Measurements from ENCODE around the gene CHRND. TPM values are rescaled to one million over a fixed set of nuclear protein-coding genes. Genes with fewer than 3 reads are reported as not detected.

The CHRND gene
- total and polyA plus RNA-seq, 12 donors: 0.07 to 0.39 (median 0.14) TPM; not detected in 7

- intact Hi-C loops (cut with DNase I): no loop called here
These were observed 12.7 kb downstream of the CHRND start for GRCh38 chr2:232538671-232539070.

GRCh38 chr2:232539298-232540231 lies 13.6 kb downstream of the CHRND start, which contains the start of gene CHRNG:
CHRNG (plus strand) TSS chr2:232539692; CDS start chr2:232539748, 56 bp downstream.
- no peaks in the 10 kb centered on the region for H3K36me3 ChIP-seq (replicated peaks in 1 of 2)
- peak in 2 of 7 donors; percentile 12 to 16 for DNase-seq
- no peak for TF ChIP-seq POLR2A (IDR thresholded peaks at IDR 0.05)
- TF ChIP-seq, protein P1, sequence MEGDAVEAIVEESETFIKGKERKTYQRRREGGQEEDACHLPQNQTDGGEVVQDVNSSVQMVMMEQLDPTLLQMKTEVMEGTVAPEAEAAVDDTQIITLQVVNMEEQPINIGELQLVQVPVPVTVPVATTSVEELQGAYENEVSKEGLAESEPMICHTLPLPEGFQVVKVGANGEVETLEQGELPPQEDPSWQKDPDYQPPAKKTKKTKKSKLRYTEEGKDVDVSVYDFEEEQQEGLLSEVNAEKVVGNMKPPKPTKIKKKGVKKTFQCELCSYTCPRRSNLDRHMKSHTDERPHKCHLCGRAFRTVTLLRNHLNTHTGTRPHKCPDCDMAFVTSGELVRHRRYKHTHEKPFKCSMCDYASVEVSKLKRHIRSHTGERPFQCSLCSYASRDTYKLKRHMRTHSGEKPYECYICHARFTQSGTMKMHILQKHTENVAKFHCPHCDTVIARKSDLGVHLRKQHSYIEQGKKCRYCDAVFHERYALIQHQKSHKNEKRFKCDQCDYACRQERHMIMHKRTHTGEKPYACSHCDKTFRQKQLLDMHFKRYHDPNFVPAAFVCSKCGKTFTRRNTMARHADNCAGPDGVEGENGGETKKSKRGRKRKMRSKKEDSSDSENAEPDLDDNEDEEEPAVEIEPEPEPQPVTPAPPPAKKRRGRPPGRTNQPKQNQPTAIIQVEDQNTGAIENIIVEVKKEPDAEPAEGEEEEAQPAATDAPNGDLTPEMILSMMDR (IDR thresholded peaks at IDR 0.05): no peak
- no peak within 1 kb of the TSS for H3K4me3 ChIP-seq
- H3K9me3 ChIP-seq (replicated peaks in 1 of 3): no peaks in the 10 kb centered on the region
- intact Hi-C loops (cut with DNase I): no loop called here
- 42 to 69% (median 48%) methylated on average over 6 to 23 of the region's 23 CpGs for WGBS, 4 donors
- H3K27me3 ChIP-seq: peaks cover 10% of the 10 kb centered on the region
- H3K4me1 ChIP-seq (replicated peaks in 1 of 2): no peaks in the 10 kb centered on the region
- H3K27ac ChIP-seq: no peak within 1 kb of the TSS

More at GRCh38 chr2:232538671-232539070, 12.7 kb downstream of the CHRND start:
- no peaks in the 10 kb centered on the region for H3K9me3 ChIP-seq (replicated peaks in 1 of 3)
- no peak overlapping the region for H3K27ac ChIP-seq
- TF ChIP-seq POLR2A (IDR thresholded peaks at IDR 0.05): no peak
- TF ChIP-seq, protein P1 (IDR thresholded peaks at IDR 0.05): no peak
- peaks cover 10% of the 10 kb centered on the region for H3K27me3 ChIP-seq
- no peak overlapping the region for H3K4me3 ChIP-seq
- WGBS, 4 donors: 28 to 50% (median 36%) methylated on average over 4 of the region's 4 CpGs
- H3K36me3 ChIP-seq (replicated peaks in 1 of 2): no peaks in the 10 kb centered on the region
- peak in 2 of 7 donors; percentile 15 to 25 for DNase-seq
- H3K4me1 ChIP-seq (replicated peaks in 1 of 2): no peaks in the 10 kb centered on the region

DNA sequence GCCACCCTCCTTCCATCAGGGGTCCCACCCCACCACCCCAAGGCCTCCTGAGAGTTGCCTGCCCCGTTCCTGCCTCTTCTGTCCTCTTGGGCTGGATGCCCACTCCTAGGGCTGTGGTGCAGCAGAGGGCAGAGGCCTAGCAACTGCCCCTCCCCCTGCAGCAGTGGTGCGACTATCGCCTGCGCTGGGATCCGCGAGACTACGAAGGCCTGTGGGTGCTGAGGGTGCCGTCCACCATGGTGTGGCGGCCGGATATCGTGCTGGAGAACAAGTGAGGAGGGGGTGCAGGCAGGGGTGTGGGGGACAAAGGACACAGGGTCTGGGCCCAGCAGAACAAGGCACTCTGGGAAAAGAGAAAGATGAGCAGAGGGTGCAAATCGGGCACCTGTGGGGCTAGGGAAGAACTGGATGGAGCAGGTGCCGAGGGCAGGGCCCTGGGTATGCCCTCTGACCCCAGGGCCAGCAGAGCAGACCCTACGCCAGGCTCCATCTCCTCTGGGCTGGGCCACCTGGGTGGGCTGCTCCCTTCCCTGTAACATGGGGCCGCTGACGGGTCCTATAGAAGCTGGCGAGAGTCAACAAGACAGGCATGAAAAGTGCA lies 14.6 kb downstream of the CHRND start:
- Histone ChIP-seq H3K27ac (no peak overlapping the region), H3K36me3 (replicated peaks in 1 of 2) (no peaks in the 10 kb centered on the region), H3K4me1 (replicated peaks in 1 of 2) (no peaks in the 10 kb centered on the region), H3K9me3 (replicated peaks in 1 of 3) (no peaks in the 10 kb centered on the region), H3K27me3 (peaks cover 10% of the 10 kb centered on the region), H3K4me3 (no peak overlapping the region)
- TF ChIP-seq, protein P1 (IDR thresholded peaks at IDR 0.05): no peak
- no peak for TF ChIP-seq POLR2A (IDR thresholded peaks at IDR 0.05)
- WGBS, 4 donors: 79 to 84% (median 82%) methylated on average over 13 to 17 of the region's 17 CpGs
- peak in 1 of 7 donors; percentile 10 for DNase-seq
- intact Hi-C loops (cut with DNase I): no loop called here
